ENCODE results near the gene GSG1L2.
A peak's percentile ranks its signal among the peaks of the same experiment; 100 is the strongest.
"Not testable (repeated sequence)": the region's sequence is repeated elsewhere in the genome, so short reads cannot be mapped to it uniquely, and the experiment has no call there.

GSG1L2 gene

GRCh38 chr17:9790889-9791876 is 30.7 kb downstream of the GSG1L2 start, which contains the start of gene DHRS7C:
DHRS7C (minus strand) TSS chr17:9791592; CDS start chr17:9791284, 308 bp downstream.
- intact Hi-C loops (cut with DNase I), result no loop called here
- peak in 1 of 10 donors; percentile 75 for DNase-seq

- intact Hi-C loops (cut with DNase I), result no loop called here
- DNase-seq, result no peak
Measured at GRCh38 chr17:9790316-9790715, 31.6 kb downstream of the GSG1L2 start.

- intact Hi-C loops (cut with DNase I), result no loop called here
- no peak for DNase-seq
Measured at GRCh38 chr17:9788601-9789000, 33.3 kb downstream of the GSG1L2 start.

- intact Hi-C loops (cut with DNase I), result no loop called here
- no peak for DNase-seq
Measured at GRCh38 chr17:9784544-9784943, 37.3 kb downstream of the GSG1L2 start.

GRCh38 chr17:9783465-9783864 is 38.4 kb downstream of the GSG1L2 start:
- DNase-seq; intact Hi-C loops (cut with DNase I): not testable (repeated sequence)

- intact Hi-C loops (cut with DNase I), result no loop called here
- DNase-seq, result no peak
Measured at GRCh38 chr17:9783050-9783449, 38.8 kb downstream of the GSG1L2 start.

GRCh38 chr17:9780552-9780951 is 41.3 kb downstream of the GSG1L2 start:
- intact Hi-C loops (cut with DNase I), result no loop called here
- DNase-seq, result no peak

- intact Hi-C loops (cut with DNase I), result no loop called here
- no peak for DNase-seq
Measured at GRCh38 chr17:9776911-9777310, 45.0 kb downstream of the GSG1L2 start.

- intact Hi-C loops (cut with DNase I), result no loop called here
- DNase-seq, result peak in 5 of 10 donors; percentile 23 to 89 (median 39)
Measured at GRCh38 chr17:9772658-9773057, 49.2 kb downstream of the GSG1L2 start.

GRCh38 chr17:9771465-9771864 is 50.4 kb downstream of the GSG1L2 start:
- peak in 1 of 10 donors; percentile 66 for DNase-seq
- intact Hi-C loops (cut with DNase I), result no loop called here

GRCh38 chr17:9769036-9769695 is 52.7 kb downstream of the GSG1L2 start:
- intact Hi-C loops (cut with DNase I), result no loop called here
- DNase-seq, result no peak

GRCh38 chr17:9768381-9768934 is 53.4 kb downstream of the GSG1L2 start:
- no peak for DNase-seq
- intact Hi-C loops (cut with DNase I), result no loop called here

- intact Hi-C loops (cut with DNase I), result no loop called here
- no peak for DNase-seq
Measured at GRCh38 chr17:9767432-9767991, 54.4 kb downstream of the GSG1L2 start.

GRCh38 chr17:9766970-9767369 is 54.9 kb downstream of the GSG1L2 start:
- intact Hi-C loops (cut with DNase I), result no loop called here
- DNase-seq, result no peak

- intact Hi-C loops (cut with DNase I), result no loop called here
- no peak for DNase-seq
Measured at GRCh38 chr17:9765322-9765721, 56.6 kb downstream of the GSG1L2 start.

GRCh38 chr17:9763643-9764042 is 58.2 kb downstream of the GSG1L2 start:
- intact Hi-C loops (cut with DNase I), result no loop called here

GRCh38 chr17:9760266-9760665 is 61.6 kb downstream of the GSG1L2 start:
- no peak for DNase-seq
- intact Hi-C loops (cut with DNase I), result no loop called here

More at GRCh38 chr17:9763643-9764042, 58.2 kb downstream of the GSG1L2 start:
- DNase-seq, result no peak

GRCh38 chr17:9755083-9755482 is 66.8 kb downstream of the GSG1L2 start:
- no peak for DNase-seq
- intact Hi-C loops (cut with DNase I), result no loop called here

Measured in posterior cingulate gyrus (tissue), 11 donors.